Muscle layer of duodenum (tissue), 2 donors: Measurements from ENCODE around the gene TCP11L1.

Source experiments
- H3K27ac ChIP-seq: one replicate; pipeline ENCODE4 v1.7.0; 2013; ENCODE audit warnings: mild to moderate bottlenecking, low read length
- H3K27me3 ChIP-seq: one replicate; pipeline ENCODE4 v1.7.0; 2013; ENCODE audit warnings: low read depth, mild to moderate bottlenecking, control low read depth, low read length
- H3K36me3 ChIP-seq, 2 donors: one replicate each; pipeline ENCODE4 v1.7.0; 2013; ENCODE audit warnings: low read length in 2 of 2, control low read depth in 1 of 2, mild to moderate bottlenecking in 1 of 2; ENCODE audit not compliant: insufficient read depth in 2 of 2, control insufficient read depth in 1 of 2
- H3K4me1 ChIP-seq, 2 donors: one replicate each; pipeline ENCODE4 v1.7.0; 2013; ENCODE audit warnings: low read length in 2 of 2, mild to moderate bottlenecking in 2 of 2, control low read depth in 1 of 2, moderate library complexity in 1 of 2; ENCODE audit not compliant: insufficient read depth in 2 of 2, control insufficient read depth in 1 of 2
- H3K4me3 ChIP-seq, 2 donors: one replicate each; pipeline ENCODE4 v1.7.0; 2013; ENCODE audit warnings: low read length in 2 of 2, low read depth in 1 of 2, mild to moderate bottlenecking in 1 of 2
- H3K9me3 ChIP-seq, 2 donors: one replicate each; pipeline ENCODE4 v1.7.0; 2013; ENCODE audit warnings: low read length in 2 of 2, control low read depth in 1 of 2, mild to moderate bottlenecking in 1 of 2; ENCODE audit not compliant: control insufficient read depth in 1 of 2
- donor health status: healthy.

The TCP11L1 gene

DNA sequence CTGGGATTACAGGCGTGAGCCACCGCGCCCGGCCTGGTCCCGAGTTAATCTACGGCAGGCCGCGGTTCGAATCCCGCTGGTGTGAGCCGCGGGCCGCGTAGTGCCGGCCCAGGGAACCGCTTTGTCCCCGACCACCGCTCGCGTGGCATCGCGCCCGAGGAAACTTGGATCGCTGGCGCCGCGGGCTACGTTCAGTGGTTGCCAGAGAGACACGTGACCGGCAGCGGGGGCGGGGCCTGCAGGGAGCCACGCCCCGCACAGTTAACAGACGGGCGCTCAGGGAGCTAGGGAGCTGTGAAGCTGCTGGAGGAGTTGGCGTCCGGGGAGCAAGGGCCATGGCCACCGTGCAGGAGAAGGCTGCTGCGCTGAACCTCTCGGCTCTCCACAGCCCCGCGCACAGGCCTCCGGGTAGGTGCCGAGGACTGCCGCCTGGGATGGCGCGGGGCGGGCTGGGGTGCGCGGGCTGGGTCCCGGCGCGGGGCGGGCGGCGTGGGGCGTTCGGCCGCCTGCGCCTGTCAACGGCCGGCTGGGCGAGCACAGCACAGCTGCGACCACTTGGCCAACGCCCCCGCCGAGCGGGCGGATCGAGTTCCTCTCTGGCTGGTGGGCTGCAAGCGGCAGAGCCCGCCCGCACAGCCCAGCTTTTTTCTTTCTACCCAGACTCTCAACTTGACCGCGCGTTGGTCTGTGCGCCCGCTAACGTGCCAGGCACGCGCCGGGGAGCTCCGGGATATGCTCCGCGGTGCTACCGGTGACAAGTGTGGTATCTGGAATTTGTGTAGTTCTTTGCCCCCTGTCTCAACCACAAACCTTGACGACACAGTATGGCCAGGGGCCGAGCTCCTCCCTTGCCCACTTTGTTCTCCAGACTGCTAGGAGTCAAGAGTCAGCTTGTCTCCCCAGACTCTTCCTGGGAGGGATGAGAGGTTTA is 23.5 kb upstream of the TCP11L1 start, which contains the start of gene DEPDC7:
Gene DEPDC7, plus strand, starts transcription at position 258 of the 931 bp plus-strand sequence. Its CDS starts 78 bp downstream, at position 336.
- Histone ChIP-seq H3K4me1 (peaks cover 0 to 7% of the 10 kb centered on the region in 2 donors), H3K4me3 (peak within 1 kb of the TSS; percentile 75 to 81), H3K27ac (no peak within 1 kb of the TSS), H3K27me3 (no peaks in the 10 kb centered on the region), H3K9me3 (no peaks in the 10 kb centered on the region), H3K36me3 (no peaks in the 10 kb centered on the region)

DNA sequence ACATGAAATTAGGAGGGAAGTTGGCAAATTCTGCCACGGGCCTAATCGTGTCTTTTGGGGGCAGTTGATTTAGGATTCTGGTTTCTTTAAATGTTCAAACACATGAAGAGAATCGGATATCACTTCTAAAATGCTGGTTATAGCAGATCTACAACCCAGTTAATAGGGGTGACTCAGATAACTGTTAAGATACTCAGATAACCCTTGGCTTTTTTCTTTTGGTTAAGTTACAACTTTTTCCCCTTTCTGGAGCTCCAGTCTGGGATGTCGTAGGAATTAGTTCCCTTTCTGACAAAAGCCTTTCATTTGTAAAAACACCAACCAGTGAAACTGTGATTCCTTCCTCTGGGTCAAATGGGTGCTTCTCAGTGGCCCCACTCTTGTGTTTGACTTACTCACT is 22.7 kb upstream of the TCP11L1 start:
- Histone ChIP-seq H3K27me3 (no peaks in the 10 kb centered on the region), H3K4me1 (peaks cover 0 to 7% of the 10 kb centered on the region in 2 donors), H3K9me3 (no peaks in the 10 kb centered on the region), H3K36me3 (no peaks in the 10 kb centered on the region), H3K27ac (no peak overlapping the region), H3K4me3 (peak overlapping the region; percentile 75 to 81)

DNA sequence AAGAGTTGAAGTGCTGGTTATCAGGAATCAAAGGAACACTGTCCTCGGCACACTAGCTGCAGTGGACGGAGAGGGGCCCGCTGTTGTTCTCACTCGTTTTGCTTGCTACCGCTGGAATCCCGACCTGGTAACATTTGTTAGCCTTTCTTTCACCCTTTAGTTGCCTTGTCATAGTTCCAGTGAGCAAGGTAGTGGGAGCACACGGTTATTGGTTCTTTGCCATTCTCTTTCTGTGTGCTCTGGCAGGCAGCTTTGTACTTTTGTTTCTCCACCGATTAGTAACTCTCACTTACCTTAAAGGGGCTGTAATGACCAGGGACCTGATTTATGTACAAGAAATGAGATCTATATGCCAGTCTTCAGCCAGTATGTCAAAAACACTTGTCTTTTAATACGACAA is 21.9 kb upstream of the TCP11L1 start:
- no peak overlapping the region for H3K27ac ChIP-seq
- H3K36me3 ChIP-seq = no peaks in the 10 kb centered on the region
- H3K9me3 ChIP-seq = no peaks in the 10 kb centered on the region
- peaks cover 0 to 7% of the 10 kb centered on the region in 2 donors for H3K4me1 ChIP-seq
- peak overlapping the region; percentile 75 to 81 for H3K4me3 ChIP-seq
- H3K27me3 ChIP-seq = no peaks in the 10 kb centered on the region

DNA sequence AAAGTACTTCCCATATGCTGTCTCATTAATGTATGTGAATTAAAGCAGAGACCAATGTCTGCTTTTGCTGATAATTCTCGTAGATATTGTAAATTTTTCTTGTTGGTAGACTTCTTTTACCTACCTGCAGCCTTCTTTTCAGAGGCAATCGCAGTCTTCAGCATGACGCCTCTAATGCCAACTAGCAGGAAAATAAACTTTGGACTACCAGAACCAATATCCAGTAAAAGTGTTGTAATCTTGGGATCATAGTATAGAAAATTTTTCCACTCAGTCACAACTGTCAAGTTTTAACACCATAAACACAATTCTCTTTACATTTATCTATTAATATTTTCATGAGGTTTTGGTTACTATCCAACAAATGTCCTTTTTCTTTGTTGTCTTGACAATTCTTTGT is 21.4 kb upstream of the TCP11L1 start:
- no peak overlapping the region for H3K27ac ChIP-seq
- H3K36me3 ChIP-seq = no peaks in the 10 kb centered on the region
- H3K27me3 ChIP-seq = no peaks in the 10 kb centered on the region
- peak overlapping the region in 1 of 2 donors; percentile 75 for H3K4me3 ChIP-seq
- H3K4me1 ChIP-seq = peaks cover 0 to 7% of the 10 kb centered on the region in 2 donors
- H3K9me3 ChIP-seq = no peaks in the 10 kb centered on the region

DNA sequence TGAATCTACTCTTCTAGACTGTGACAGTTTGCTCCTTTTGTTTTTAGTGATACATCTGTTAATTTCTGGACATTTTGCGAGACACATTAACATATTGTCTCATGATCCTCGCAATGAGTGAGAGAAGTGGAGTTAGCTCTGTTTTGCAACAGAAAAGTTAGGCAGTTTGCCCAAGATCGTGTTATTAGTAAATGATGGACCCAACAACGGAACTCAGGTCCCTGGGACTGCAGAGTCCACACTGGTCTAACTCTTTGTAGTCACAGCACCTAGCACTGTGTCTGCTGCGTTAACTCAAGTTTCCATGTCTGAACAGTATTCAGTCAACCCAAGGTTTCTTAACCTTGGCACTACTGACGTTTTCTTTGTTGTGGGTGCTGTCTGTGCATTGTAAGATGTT is 20.5 kb upstream of the TCP11L1 start:
- Histone ChIP-seq H3K27me3 (no peaks in the 10 kb centered on the region), H3K4me1 (peaks cover 0 to 7% of the 10 kb centered on the region in 2 donors), H3K9me3 (no peaks in the 10 kb centered on the region), H3K36me3 (no peaks in the 10 kb centered on the region), H3K4me3 (no peak overlapping the region), H3K27ac (no peak overlapping the region)

GRCh38 chr11:33021501-33021900 is 17.9 kb upstream of the TCP11L1 start:
- Histone ChIP-seq H3K27ac (no peak overlapping the region), H3K36me3 (no peaks in the 10 kb centered on the region), H3K4me3 (no peak overlapping the region), H3K9me3 (no peaks in the 10 kb centered on the region), H3K4me1 (peaks cover 0 to 4% of the 10 kb centered on the region in 2 donors), H3K27me3 (no peaks in the 10 kb centered on the region)

DNA sequence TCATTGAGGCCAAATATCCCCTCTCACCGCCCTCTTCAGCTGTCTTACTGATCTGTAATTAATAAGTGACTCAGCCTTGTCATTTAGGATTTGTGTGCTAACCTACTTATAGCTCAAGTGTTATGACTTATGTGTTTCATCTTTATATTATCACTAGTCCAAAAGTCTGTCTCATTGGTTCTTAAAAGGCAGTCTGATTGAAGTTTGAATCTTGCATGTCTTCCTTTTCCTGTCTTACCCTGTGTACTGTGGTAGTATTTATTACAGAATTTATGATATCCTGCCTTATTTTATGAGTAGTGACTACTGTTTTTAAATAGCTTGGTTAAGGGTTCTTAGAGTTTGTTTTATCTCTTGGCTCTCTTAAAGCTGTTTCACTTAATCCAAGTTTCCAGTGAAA is 17.4 kb upstream of the TCP11L1 start:
- no peaks in the 10 kb centered on the region for H3K4me1 ChIP-seq
- no peaks in the 10 kb centered on the region for H3K36me3 ChIP-seq
- no peak overlapping the region for H3K27ac ChIP-seq
- no peak overlapping the region for H3K4me3 ChIP-seq
- no peaks in the 10 kb centered on the region for H3K9me3 ChIP-seq
- H3K27me3 ChIP-seq = no peaks in the 10 kb centered on the region

- Histone ChIP-seq H3K4me1 (no peaks in the 10 kb centered on the region), H3K36me3 (no peaks in the 10 kb centered on the region), H3K27ac (no peak overlapping the region), H3K27me3 (no peaks in the 10 kb centered on the region), H3K9me3 (no peaks in the 10 kb centered on the region), H3K4me3 (no peak overlapping the region)
Observed at GRCh38 chr11:33025339-33025722, 14.0 kb upstream of the TCP11L1 start.

GRCh38 chr11:33027233-33027632 is 12.1 kb upstream of the TCP11L1 start:
- H3K36me3 ChIP-seq = no peaks in the 10 kb centered on the region
- no peaks in the 10 kb centered on the region for H3K27me3 ChIP-seq
- H3K27ac ChIP-seq = no peak overlapping the region
- no peaks in the 10 kb centered on the region for H3K4me1 ChIP-seq
- H3K4me3 ChIP-seq = no peak overlapping the region
- no peaks in the 10 kb centered on the region for H3K9me3 ChIP-seq

- Histone ChIP-seq H3K27me3 (no peaks in the 10 kb centered on the region), H3K4me3 (no peak overlapping the region), H3K9me3 (no peaks in the 10 kb centered on the region), H3K27ac (no peak overlapping the region), H3K36me3 (no peaks in the 10 kb centered on the region), H3K4me1 (no peaks in the 10 kb centered on the region)
Observed at GRCh38 chr11:33027846-33028536, 11.4 kb upstream of the TCP11L1 start.

- no peaks in the 10 kb centered on the region for H3K9me3 ChIP-seq
- H3K4me3 ChIP-seq = no peak overlapping the region
- H3K27ac ChIP-seq = no peak overlapping the region
- H3K36me3 ChIP-seq = no peaks in the 10 kb centered on the region
- no peaks in the 10 kb centered on the region for H3K27me3 ChIP-seq
- no peaks in the 10 kb centered on the region for H3K4me1 ChIP-seq
Observed at GRCh38 chr11:33028537-33028914, 10.8 kb upstream of the TCP11L1 start.
